H1 (cell line): Measurements from ENCODE around the gene COX5B.

Experiments
- CHD1 ChIP-seq: IDR thresholded peaks from 2 replicates; pipeline ENCODE4 v1.6.1; 2012; ENCODE audit warnings: low read depth, low read length, improper control_type of control experiment
- EGR1 ChIP-seq: IDR thresholded peaks from 2 replicates; pipeline ENCODE4 v1.6.1; 2011; ENCODE audit warnings: low read depth, low read length, borderline replicate concordance
- TF ChIP-seq, protein P1 (sequence below), 3 experiments: IDR thresholded peaks; 1 replicate in 2 of 3; 2 replicates in 1 of 3; pipeline versions ENCODE4 v1.5.1 to v1.6.1; 2011; ENCODE audit warnings: low read length in 3 of 3, mild to moderate bottlenecking in 3 of 3, inconsistent platforms in 2 of 3, low read depth in 1 of 3, moderate library complexity in 1 of 3; ENCODE audit not compliant: insufficient read depth in 1 of 3; ENCODE audit errors: control extremely low read depth in 1 of 3

DNA sequence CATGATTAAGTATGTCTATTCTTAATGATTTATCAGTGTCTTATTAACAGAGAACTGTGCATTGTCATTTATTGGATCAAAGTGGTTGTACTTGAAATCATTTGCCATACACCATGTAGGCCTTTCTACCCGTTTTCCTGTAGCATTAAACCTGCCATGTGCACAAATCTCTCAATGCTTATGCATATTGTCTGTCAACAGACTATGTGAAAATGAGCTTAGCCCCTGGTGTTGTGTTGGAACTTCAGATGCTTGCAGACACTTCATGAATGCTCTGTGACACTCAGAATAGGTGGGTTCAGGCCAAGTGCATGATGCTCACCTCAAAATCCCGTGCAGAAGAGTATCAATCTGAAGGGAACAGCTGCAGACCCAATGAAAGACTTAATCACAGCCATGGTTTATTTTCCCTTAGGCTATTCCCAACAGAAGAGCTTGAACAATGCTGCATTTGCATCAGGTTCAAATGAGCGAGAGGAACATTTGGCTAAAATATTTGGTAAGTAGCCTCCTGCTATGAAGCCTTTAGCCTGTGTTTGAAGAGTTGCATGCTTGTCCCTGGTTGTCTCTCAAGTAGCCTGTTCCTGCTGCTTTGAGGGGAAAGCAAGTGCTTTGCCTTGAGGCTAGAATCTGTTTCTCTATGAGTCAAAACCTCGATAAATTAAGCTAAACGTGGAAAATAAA is 29.7 kb downstream of the COX5B start:
- TF ChIP-seq EGR1 (no peak), CHD1 (no peak)
- TF ChIP-seq, protein P1, sequence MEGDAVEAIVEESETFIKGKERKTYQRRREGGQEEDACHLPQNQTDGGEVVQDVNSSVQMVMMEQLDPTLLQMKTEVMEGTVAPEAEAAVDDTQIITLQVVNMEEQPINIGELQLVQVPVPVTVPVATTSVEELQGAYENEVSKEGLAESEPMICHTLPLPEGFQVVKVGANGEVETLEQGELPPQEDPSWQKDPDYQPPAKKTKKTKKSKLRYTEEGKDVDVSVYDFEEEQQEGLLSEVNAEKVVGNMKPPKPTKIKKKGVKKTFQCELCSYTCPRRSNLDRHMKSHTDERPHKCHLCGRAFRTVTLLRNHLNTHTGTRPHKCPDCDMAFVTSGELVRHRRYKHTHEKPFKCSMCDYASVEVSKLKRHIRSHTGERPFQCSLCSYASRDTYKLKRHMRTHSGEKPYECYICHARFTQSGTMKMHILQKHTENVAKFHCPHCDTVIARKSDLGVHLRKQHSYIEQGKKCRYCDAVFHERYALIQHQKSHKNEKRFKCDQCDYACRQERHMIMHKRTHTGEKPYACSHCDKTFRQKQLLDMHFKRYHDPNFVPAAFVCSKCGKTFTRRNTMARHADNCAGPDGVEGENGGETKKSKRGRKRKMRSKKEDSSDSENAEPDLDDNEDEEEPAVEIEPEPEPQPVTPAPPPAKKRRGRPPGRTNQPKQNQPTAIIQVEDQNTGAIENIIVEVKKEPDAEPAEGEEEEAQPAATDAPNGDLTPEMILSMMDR (IDR thresholded peaks at IDR 0.05; ENCODE audit: control extremely low read depth in 1 of 3, insufficient read depth in 1 of 3, low read depth in 1 of 3, low read length in 3 of 3), result no peak
